ENCODE results near the gene MBD5. TPM values are rescaled to one million over a fixed set of nuclear protein-coding genes. Genes with fewer than 3 reads are reported as not detected.

MBD5 gene
- total RNA-seq, 4 donors from 2014 or later, result 51.2 to 85.9 (median 72.6) TPM

DNA sequence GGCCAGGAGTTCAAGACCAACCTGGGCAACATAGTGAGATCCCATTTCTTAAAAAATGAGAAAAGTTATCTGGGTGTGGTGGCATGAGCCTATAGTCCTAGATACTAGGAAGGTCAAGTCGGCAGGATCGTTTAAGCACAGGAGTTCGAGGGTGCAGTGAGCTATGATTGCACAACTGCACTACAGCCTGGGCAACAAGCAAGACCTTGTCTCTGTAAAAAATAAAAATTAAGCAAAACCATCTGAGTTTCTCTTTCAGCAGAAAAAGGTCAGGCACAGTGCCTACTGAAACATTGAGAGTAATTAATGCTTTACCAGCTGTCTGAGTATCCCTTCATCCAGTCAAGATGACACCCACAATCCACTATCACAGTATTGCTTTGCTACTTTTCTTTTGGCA, 258.3 kb downstream of the MBD5 start:
- no peaks in the 10 kb centered on the region for H3K9me3 ChIP-seq
- H3K4me1 ChIP-seq, result no peaks in the 10 kb centered on the region
- H3K27ac ChIP-seq, result no peak overlapping the region
- H3K4me3 ChIP-seq (replicated peaks in 1 of 3), result no peak overlapping the region
- TF ChIP-seq, protein P1, sequence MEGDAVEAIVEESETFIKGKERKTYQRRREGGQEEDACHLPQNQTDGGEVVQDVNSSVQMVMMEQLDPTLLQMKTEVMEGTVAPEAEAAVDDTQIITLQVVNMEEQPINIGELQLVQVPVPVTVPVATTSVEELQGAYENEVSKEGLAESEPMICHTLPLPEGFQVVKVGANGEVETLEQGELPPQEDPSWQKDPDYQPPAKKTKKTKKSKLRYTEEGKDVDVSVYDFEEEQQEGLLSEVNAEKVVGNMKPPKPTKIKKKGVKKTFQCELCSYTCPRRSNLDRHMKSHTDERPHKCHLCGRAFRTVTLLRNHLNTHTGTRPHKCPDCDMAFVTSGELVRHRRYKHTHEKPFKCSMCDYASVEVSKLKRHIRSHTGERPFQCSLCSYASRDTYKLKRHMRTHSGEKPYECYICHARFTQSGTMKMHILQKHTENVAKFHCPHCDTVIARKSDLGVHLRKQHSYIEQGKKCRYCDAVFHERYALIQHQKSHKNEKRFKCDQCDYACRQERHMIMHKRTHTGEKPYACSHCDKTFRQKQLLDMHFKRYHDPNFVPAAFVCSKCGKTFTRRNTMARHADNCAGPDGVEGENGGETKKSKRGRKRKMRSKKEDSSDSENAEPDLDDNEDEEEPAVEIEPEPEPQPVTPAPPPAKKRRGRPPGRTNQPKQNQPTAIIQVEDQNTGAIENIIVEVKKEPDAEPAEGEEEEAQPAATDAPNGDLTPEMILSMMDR (IDR thresholded peaks at IDR 0.05), result no peak
- TF ChIP-seq POLR2A (IDR thresholded peaks at IDR 0.05), result no peak
- intact Hi-C loops (cut with DNase I), result no loop called here
- no peaks in the 10 kb centered on the region for H3K36me3 ChIP-seq
- H3K27me3 ChIP-seq, result no peaks in the 10 kb centered on the region
- no peak for DNase-seq
- 91 to 96% methylated on average over 3 of the region's 3 CpGs for WGBS, 2 donors

DNA sequence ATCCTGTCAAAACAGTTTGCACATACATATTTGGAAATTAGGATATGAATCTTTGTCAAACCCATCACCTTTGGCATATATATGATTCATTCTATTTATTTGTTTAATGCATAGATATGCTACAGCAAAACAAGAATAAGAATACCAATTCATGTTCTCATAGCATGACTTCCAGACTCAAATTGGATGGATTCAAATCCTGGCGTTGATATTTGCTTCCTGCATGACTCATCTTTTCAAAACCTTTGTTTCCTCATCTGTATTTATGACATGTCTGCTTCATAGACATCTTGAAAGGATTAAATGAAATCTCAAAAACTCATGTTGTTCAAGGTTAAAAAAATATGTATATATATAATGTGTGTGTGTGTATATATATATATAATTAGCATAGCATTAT, 261.3 kb downstream of the MBD5 start:
- H3K27ac ChIP-seq, result no peak overlapping the region
- no peaks in the 10 kb centered on the region for H3K27me3 ChIP-seq
- TF ChIP-seq, protein P1 (IDR thresholded peaks at IDR 0.05), result no peak
- no peak for TF ChIP-seq POLR2A (IDR thresholded peaks at IDR 0.05)
- 70 to 77% methylated on average over 1 of the region's 1 CpG for whole genome bisulfite sequencing, 2 donors
- intact Hi-C loops (cut with DNase I), result no loop called here
- no peaks in the 10 kb centered on the region for H3K4me1 ChIP-seq
- H3K36me3 ChIP-seq, result no peaks in the 10 kb centered on the region
- H3K9me3 ChIP-seq, result no peaks in the 10 kb centered on the region
- DNase-seq, result no peak
- no peak overlapping the region for H3K4me3 ChIP-seq (replicated peaks in 1 of 3)

DNA sequence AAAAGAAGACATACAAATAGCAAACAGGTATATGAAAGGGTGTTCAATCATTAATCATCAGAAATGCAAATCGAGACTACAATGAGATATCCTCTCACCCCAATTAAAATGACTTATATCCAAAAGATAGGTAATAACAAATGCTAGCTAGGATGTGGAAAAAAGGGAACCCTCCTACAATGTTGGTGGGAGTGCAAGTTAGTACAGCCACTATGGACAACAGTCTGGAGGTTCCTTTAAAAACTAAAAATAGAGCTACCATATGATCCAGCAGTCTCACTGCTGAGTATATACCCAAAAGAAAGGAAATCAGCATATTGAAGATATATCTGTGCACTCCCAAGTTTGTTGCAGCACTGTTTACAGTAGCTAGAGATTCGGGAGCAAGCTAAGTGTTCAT, 271.5 kb downstream of the MBD5 start:
- 90 to 97% methylated on average over 2 of the region's 2 CpGs for WGBS, 2 donors
- no peak for DNase-seq
- Histone ChIP-seq H3K36me3 (no peaks in the 10 kb centered on the region), H3K4me3 (replicated peaks in 1 of 3) (no peak overlapping the region), H3K27me3 (no peaks in the 10 kb centered on the region), H3K4me1 (no peaks in the 10 kb centered on the region), H3K27ac (no peak overlapping the region), H3K9me3 (no peaks in the 10 kb centered on the region)
- intact Hi-C loops (cut with DNase I), result no loop called here
- TF ChIP-seq, protein P1 (IDR thresholded peaks at IDR 0.05), result no peak
- no peak for TF ChIP-seq POLR2A (IDR thresholded peaks at IDR 0.05)

DNA sequence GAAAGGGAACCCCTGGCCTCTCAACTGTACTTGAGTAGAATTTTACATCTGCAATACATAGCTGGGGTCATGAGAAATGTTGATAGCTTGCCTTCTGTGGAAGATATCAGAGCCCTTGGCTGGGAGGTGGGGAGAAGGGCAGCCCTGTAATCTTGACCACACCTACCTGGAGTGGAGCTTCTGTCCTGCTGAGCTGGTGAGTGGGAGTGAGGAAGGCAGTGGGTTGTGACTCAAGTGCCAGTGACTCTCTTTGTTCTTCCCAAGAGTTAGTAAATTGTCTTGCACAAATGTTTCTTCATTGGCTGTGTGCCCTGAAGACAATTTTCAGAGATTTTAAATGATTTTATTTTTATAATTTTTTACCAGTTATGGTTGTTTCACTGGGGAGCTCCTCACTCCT, 277.3 kb downstream of the MBD5 start:
- Histone ChIP-seq H3K36me3 (no peaks in the 10 kb centered on the region), H3K4me3 (replicated peaks in 1 of 3) (no peak overlapping the region), H3K27ac (no peak overlapping the region), H3K9me3 (no peaks in the 10 kb centered on the region), H3K4me1 (peaks cover 3 to 7% of the 10 kb centered on the region in 2 donors), H3K27me3 (no peaks in the 10 kb centered on the region)
- peak; percentile 10 to 18 for DNase-seq
- intact Hi-C loops (cut with DNase I), result no loop called here
- TF ChIP-seq, protein P1 (IDR thresholded peaks at IDR 0.05), result no peak
- no peak for TF ChIP-seq POLR2A (IDR thresholded peaks at IDR 0.05)

DNA sequence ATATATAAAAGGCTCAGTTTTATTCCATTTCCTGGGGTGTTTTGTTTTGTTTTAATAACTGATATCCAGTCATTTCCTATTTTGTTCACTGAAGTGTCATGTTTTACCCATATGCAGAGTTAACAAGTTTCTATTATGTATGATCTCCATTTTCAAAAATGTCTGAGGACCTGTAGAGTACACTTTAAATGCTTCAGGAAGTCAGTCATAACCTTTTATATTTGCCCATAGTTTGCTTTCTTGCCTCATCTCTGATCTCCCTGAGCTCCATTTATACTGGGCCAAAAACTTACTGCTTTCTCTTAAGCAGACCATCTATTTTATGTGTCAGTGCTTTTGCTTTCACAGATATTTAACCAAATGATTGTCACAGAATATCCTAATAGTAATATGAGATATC, 278.7 kb downstream of the MBD5 start:
- DNase-seq, result no peak
- Histone ChIP-seq H3K36me3 (no peaks in the 10 kb centered on the region), H3K27me3 (no peaks in the 10 kb centered on the region), H3K9me3 (no peaks in the 10 kb centered on the region), H3K27ac (no peak overlapping the region), H3K4me3 (replicated peaks in 1 of 3) (no peak overlapping the region), H3K4me1 (peaks cover 3 to 7% of the 10 kb centered on the region in 2 donors)
- TF ChIP-seq, protein P1 (IDR thresholded peaks at IDR 0.05), result no peak
- no peak for TF ChIP-seq POLR2A (IDR thresholded peaks at IDR 0.05)
- intact Hi-C loops (cut with DNase I), result no loop called here

All from thyroid gland (tissue), 4 donors.